Measurements from ENCODE around the gene GALR1.

The GALR1 gene

DNA sequence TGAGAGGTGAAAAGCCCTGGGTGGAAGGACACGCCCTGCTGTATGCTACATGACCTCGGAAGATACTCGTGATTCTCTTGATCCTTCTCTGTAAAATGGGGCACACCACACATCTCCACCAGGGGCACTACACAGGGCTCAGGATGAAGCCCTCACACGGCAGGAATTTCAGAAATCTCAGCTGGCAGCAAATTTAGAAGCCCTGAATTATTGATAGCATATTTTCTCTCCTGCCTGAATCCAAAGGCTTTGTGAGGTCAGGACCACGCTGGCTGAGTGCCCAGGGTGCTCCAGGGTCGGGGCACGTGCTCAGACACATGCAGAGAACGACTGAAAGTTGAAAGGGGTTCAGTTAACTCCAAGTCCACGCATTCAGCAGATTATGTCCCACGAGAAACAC lies 42.1 kb upstream of the GALR1 start:
- TF ChIP-seq, protein P1, sequence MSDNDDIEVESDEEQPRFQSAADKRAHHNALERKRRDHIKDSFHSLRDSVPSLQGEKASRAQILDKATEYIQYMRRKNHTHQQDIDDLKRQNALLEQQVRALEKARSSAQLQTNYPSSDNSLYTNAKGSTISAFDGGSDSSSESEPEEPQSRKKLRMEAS (IDR thresholded peaks at IDR 0.05), result no peak
- TF ChIP-seq RAD21 (IDR thresholded peaks at IDR 0.05; ENCODE audit: low read depth) (peak; percentile 25; the same call in 1 of the 2 replicates), TEAD4 (IDR thresholded peaks at IDR 0.05) (peak; percentile 52; the same call in 1 of the 2 replicates), ZBTB7A (IDR thresholded peaks at IDR 0.05; ENCODE audit: low read depth) (no peak), NFIC (IDR thresholded peaks at IDR 0.05) (no peak)

DNA sequence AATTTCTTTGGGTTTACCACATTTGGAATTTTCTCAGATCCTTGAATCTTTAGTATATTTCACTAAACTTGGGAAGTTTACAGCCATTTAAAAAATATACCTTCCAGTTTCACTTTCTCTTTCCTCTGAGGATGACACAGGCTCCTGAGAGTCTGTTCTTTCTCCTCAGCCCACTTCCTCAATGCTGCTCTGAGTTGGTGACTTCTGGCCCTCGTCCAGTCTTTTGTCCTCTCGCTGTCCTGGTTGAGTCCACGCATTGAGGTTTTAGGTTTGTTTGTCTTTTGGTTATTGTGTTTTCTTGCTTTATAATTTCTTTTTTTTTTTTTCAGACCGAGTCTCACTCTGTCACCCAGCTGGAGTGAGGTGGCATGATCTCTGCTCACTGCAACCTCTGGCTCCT lies 40.7 kb upstream of the GALR1 start:
- TF ChIP-seq, protein P2, sequence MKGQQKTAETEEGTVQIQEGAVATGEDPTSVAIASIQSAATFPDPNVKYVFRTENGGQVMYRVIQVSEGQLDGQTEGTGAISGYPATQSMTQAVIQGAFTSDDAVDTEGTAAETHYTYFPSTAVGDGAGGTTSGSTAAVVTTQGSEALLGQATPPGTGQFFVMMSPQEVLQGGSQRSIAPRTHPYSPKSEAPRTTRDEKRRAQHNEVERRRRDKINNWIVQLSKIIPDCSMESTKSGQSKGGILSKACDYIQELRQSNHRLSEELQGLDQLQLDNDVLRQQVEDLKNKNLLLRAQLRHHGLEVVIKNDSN (IDR thresholded peaks at IDR 0.05), result no peak
- no peak for TF ChIP-seq RAD21 (IDR thresholded peaks at IDR 0.05; ENCODE audit: low read depth)
- TF ChIP-seq YY1 (IDR thresholded peaks at IDR 0.05; ENCODE audit: low read depth), result no peak
- TF ChIP-seq TCF12 (IDR thresholded peaks at IDR 0.05; ENCODE audit: low read depth), result no peak
- TF ChIP-seq, protein P3, sequence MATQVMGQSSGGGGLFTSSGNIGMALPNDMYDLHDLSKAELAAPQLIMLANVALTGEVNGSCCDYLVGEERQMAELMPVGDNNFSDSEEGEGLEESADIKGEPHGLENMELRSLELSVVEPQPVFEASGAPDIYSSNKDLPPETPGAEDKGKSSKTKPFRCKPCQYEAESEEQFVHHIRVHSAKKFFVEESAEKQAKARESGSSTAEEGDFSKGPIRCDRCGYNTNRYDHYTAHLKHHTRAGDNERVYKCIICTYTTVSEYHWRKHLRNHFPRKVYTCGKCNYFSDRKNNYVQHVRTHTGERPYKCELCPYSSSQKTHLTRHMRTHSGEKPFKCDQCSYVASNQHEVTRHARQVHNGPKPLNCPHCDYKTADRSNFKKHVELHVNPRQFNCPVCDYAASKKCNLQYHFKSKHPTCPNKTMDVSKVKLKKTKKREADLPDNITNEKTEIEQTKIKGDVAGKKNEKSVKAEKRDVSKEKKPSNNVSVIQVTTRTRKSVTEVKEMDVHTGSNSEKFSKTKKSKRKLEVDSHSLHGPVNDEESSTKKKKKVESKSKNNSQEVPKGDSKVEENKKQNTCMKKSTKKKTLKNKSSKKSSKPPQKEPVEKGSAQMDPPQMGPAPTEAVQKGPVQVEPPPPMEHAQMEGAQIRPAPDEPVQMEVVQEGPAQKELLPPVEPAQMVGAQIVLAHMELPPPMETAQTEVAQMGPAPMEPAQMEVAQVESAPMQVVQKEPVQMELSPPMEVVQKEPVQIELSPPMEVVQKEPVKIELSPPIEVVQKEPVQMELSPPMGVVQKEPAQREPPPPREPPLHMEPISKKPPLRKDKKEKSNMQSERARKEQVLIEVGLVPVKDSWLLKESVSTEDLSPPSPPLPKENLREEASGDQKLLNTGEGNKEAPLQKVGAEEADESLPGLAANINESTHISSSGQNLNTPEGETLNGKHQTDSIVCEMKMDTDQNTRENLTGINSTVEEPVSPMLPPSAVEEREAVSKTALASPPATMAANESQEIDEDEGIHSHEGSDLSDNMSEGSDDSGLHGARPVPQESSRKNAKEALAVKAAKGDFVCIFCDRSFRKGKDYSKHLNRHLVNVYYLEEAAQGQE (IDR thresholded peaks at IDR 0.05; ENCODE audit: low read depth), result no peak
- no peak for TF ChIP-seq TEAD4 (IDR thresholded peaks at IDR 0.05)
- TF ChIP-seq CREB1 (IDR thresholded peaks at IDR 0.05; ENCODE audit: low read depth), result no peak
- no peak for TF ChIP-seq CEBPB (IDR thresholded peaks at IDR 0.05)
- TF ChIP-seq EP300 (IDR thresholded peaks at IDR 0.05; ENCODE audit: borderline replicate concordance), result no peak
- no peak for TF ChIP-seq NFIC (IDR thresholded peaks at IDR 0.05)
- TF ChIP-seq EGR1 (IDR thresholded peaks at IDR 0.05), result no peak
- TF ChIP-seq, protein P1 (IDR thresholded peaks at IDR 0.05), result no peak
- TF ChIP-seq TAF1 (IDR thresholded peaks at IDR 0.05; ENCODE audit: low read depth), result no peak
- no peak for TF ChIP-seq ZBTB7A (IDR thresholded peaks at IDR 0.05; ENCODE audit: low read depth)
- no peak for TF ChIP-seq FOXM1 (IDR thresholded peaks at IDR 0.05; ENCODE audit: borderline replicate concordance, low read depth)

DNA sequence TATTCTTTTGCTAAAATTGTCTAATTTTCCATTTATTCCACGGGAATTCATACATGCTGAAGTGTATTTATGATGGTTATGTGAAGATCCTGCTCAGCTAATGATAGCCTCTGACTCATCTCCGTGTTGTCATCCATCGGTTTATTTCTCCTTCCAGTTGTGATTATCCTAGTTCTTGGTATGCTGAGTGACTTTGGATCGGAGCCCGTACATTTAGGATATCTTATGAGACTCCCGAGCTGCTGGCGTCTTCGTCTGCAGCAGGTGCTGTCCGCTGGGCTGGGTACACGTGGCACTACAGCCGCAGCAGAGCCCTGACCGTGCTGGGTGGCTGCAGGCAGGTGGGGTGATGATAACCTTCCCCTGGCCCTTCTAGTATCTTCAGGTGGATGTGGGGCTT lies 40.1 kb upstream of the GALR1 start:
- TF ChIP-seq TEAD4 (IDR thresholded peaks at IDR 0.05) (no peak), RAD21 (IDR thresholded peaks at IDR 0.05; ENCODE audit: low read depth) (no peak), ZBTB7A (IDR thresholded peaks at IDR 0.05; ENCODE audit: low read depth) (no peak), EGR1 (IDR thresholded peaks at IDR 0.05) (no peak), TAF1 (IDR thresholded peaks at IDR 0.05; ENCODE audit: low read depth) (no peak), NFIC (IDR thresholded peaks at IDR 0.05) (no peak)

DNA sequence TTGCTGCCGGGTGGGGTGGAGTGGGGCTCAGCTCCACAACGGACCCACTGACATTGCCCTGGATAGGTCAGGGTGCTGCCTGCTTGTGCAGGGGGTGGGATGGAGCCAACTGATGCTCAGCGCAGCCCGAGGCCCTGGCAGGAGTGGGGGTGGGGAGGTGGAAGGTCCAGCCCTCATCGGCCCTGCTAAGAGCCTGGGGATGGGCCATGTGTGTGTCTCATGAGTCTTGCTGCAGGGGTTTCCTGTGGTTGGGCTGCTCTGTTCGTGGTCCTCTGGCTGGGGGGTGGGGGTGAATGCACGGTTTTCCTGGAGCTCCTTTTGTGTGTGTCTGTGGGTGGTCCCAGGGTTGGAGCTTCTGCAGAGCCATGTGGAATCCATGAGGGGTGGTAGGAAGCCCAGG lies 39.4 kb upstream of the GALR1 start:
- TF ChIP-seq EGR1 (IDR thresholded peaks at IDR 0.05) (no peak), RAD21 (IDR thresholded peaks at IDR 0.05; ENCODE audit: low read depth) (no peak), TEAD4 (IDR thresholded peaks at IDR 0.05) (no peak), NFIC (IDR thresholded peaks at IDR 0.05) (no peak), YY1 (IDR thresholded peaks at IDR 0.05; ENCODE audit: low read depth) (no peak), FOXM1 (IDR thresholded peaks at IDR 0.05; ENCODE audit: borderline replicate concordance, low read depth) (no peak), TCF12 (IDR thresholded peaks at IDR 0.05; ENCODE audit: low read depth) (no peak), TAF1 (IDR thresholded peaks at IDR 0.05; ENCODE audit: low read depth) (no peak), CREB1 (IDR thresholded peaks at IDR 0.05; ENCODE audit: low read depth) (no peak), EP300 (IDR thresholded peaks at IDR 0.05; ENCODE audit: borderline replicate concordance) (no peak), CEBPB (IDR thresholded peaks at IDR 0.05) (no peak), ZBTB7A (IDR thresholded peaks at IDR 0.05; ENCODE audit: low read depth) (no peak)
- TF ChIP-seq, protein P1 (IDR thresholded peaks at IDR 0.05), result no peak
- TF ChIP-seq, protein P3 (IDR thresholded peaks at IDR 0.05; ENCODE audit: low read depth), result no peak
- TF ChIP-seq, protein P2 (IDR thresholded peaks at IDR 0.05), result no peak

DNA sequence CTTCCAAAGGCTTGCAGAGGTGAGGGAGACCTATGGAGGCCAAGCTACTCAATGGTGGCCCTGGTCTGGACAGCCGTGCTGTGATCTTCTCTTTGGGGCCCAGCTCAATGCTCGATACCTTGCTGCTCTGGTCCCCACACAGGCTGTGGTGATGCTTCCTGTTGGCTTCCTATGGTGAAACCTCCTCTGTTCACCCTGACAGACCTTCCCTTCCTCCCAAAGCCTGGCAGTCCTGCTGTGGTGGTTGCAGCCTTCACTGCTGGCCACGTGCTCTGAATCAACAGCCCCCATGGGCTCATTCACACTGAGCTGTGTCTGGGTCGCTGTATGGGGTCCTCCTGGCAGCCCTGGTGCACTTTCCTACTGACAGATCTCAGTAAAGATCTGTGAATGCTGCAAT lies 31.0 kb upstream of the GALR1 start:
- TF ChIP-seq EGR1 (IDR thresholded peaks at IDR 0.05), result no peak
- TF ChIP-seq TCF12 (IDR thresholded peaks at IDR 0.05; ENCODE audit: low read depth), result no peak
- TF ChIP-seq, protein P1 (IDR thresholded peaks at IDR 0.05), result no peak
- TF ChIP-seq EP300 (IDR thresholded peaks at IDR 0.05; ENCODE audit: borderline replicate concordance), result no peak
- TF ChIP-seq CREB1 (IDR thresholded peaks at IDR 0.05; ENCODE audit: low read depth), result no peak
- TF ChIP-seq RAD21 (IDR thresholded peaks at IDR 0.05; ENCODE audit: low read depth), result no peak
- no peak for TF ChIP-seq TAF1 (IDR thresholded peaks at IDR 0.05; ENCODE audit: low read depth)
- TF ChIP-seq CEBPB (IDR thresholded peaks at IDR 0.05), result no peak

DNA sequence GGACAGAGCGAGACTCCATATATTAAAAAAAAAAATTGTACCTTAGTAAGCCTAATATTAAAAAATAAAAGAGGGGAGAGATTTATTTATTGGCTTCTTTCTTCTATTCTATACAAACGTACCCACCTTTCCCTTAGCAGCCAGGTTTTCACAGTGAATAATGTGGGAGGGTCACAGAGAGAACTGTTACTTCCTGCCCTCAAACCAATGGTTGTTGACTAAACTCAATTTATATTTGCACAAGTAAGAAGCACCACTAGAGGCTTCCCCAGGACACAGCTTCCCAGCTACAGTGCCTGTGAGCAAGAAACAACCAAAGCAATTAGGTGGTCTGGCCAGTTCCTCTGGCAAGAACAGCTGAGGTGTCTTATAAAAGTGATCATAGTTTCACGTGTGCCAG lies 28.9 kb upstream of the GALR1 start:
- no peak for TF ChIP-seq TAF1 (IDR thresholded peaks at IDR 0.05; ENCODE audit: low read depth)
- TF ChIP-seq, protein P2 (IDR thresholded peaks at IDR 0.05), result no peak
- TF ChIP-seq EGR1 (IDR thresholded peaks at IDR 0.05), result no peak
- TF ChIP-seq, protein P3 (IDR thresholded peaks at IDR 0.05; ENCODE audit: low read depth), result no peak
- no peak for TF ChIP-seq TEAD4 (IDR thresholded peaks at IDR 0.05)
- TF ChIP-seq YY1 (IDR thresholded peaks at IDR 0.05; ENCODE audit: low read depth), result no peak
- TF ChIP-seq, protein P1 (IDR thresholded peaks at IDR 0.05), result no peak
- TF ChIP-seq FOXM1 (IDR thresholded peaks at IDR 0.05; ENCODE audit: borderline replicate concordance, low read depth), result no peak
- no peak for TF ChIP-seq TCF12 (IDR thresholded peaks at IDR 0.05; ENCODE audit: low read depth)
- TF ChIP-seq CREB1 (IDR thresholded peaks at IDR 0.05; ENCODE audit: low read depth), result no peak

Data from Ishikawa (cell line).